Testis (tissue), 3 donors: Measurements from ENCODE around the gene SDK2. TPM values are rescaled to one million over a fixed set of nuclear protein-coding genes. Genes with fewer than 3 reads are reported as not detected.

Experiments used
- DNase-seq: peaks from one replicate; pipeline ENCODE4 v3.0.0-alpha.2; 2019
- H3K27ac ChIP-seq, 2 donors: fragments of 200-600 bp; sonication (generic); one replicate each; pipeline ENCODE4 v1.5.1; 2019
- H3K27me3 ChIP-seq: fragments of 200-600 bp; sonication (generic); one replicate; pipeline ENCODE4 v1.5.1; 2019
- H3K36me3 ChIP-seq: fragments of 200-600 bp; sonication (generic); one replicate; pipeline ENCODE4 v1.5.1; 2017; ENCODE audit warnings: low read depth; ENCODE audit errors: missing control alignments
- H3K4me1 ChIP-seq: fragments of 200-600 bp; sonication (generic); one replicate; pipeline ENCODE4 v1.5.1; 2019
- H3K4me3 ChIP-seq, 2 donors: fragments of 200-600 bp; sonication (generic); one replicate each; pipeline ENCODE4 v1.5.1; 2017 to 2019
- H3K9me3 ChIP-seq: fragments of 200-600 bp; sonication (generic); one replicate; pipeline ENCODE4 v1.5.1; 2017
- CTCF ChIP-seq, 3 experiments: fragments of 450-650 bp in 2 of 3; fragments of 200-600 bp in 1 of 3; sonication (generic) in 1 of 3; IDR thresholded peaks; one replicate each; pipeline ENCODE4 v1.5.1; 2016 to 2019; ENCODE audit warnings: antibody characterized with exemption in 3 of 3, mild to moderate bottlenecking in 2 of 3, moderate library complexity in 1 of 3
- POLR2A ChIP-seq: fragments of 450-650 bp; IDR thresholded peaks from one replicate; pipeline ENCODE4 v1.6.1; 2017; ENCODE audit warnings: antibody characterized with exemption, mild to moderate bottlenecking, moderate library complexity
- WGBS, 2 donors: methylation state at CpG; one replicate each; pipeline ENCODE4 v1.1.5; 2018; 5-methylcytosine and 5-hydroxymethylcytosine counted together
- intact Hi-C: fragments of 100-400 bp; cut with DNase I; formaldehyde crosslinking; loops from one replicate; pipeline ENCODE4 v1.15.1; 2023; ENCODE audit warnings: low total_unique reads
- polyA plus RNA-seq: library from polyadenylated mRNA; stranded (reverse); fragments of 350-450 nt; fragmentation: Illumina TruSeq; extraction: RNeasy Lipid Tissue Mini Kit (QIAGEN cat#74804); gene quantifications from one replicate; pipeline ENCODE4 v1.2.3, GENCODE V29; 2014; ENCODE audit warnings: low read depth, low replicate concordance; ENCODE audit not compliant: insufficient read depth
- total RNA-seq, 2 donors: library from RNA; depleted of rRNA; stranded (reverse); fragments of >200 nt; gene quantifications; one replicate each; pipeline ENCODE4 v1.2.3, GENCODE V29; 2016

The SDK2 gene
- total and polyA plus RNA-seq, 3 donors from 2014 or later: 36.9 to 63.4 (median 55.4) TPM

DNA sequence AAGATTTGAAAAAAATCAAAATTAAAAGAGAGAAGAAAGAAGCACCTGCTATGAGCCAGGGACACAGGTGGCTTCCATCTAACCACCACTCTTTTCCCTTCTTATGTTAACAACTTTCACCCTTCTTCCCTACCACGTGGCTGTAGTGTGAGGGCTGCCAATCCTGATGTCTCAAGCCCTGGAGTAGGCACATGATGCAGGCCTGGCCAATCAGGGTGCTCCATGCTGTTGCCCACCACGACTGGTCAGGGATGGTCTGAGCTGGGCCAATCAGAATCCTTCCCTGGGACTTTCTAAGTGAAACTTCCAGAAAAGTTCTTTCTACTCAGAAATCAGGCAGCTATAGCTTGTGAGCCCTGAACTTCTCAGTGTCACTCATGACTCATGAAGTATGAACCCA, 140.7 kb downstream of the SDK2 start:
- 42 to 65% methylated on average over 2 of the region's 2 CpGs for WGBS, 2 donors
- Histone ChIP-seq H3K4me1 (peaks cover 3% of the 10 kb centered on the region), H3K27me3 (no peaks in the 10 kb centered on the region), H3K27ac (no peak overlapping the region), H3K36me3 (no peaks in the 10 kb centered on the region), H3K9me3 (no peaks in the 10 kb centered on the region), H3K4me3 (no peak overlapping the region)
- intact Hi-C loops: no loop called here
- TF ChIP-seq CTCF (IDR thresholded peaks at IDR 0.05): no peak
- no peak for TF ChIP-seq POLR2A
- no peak for DNase-seq

DNA sequence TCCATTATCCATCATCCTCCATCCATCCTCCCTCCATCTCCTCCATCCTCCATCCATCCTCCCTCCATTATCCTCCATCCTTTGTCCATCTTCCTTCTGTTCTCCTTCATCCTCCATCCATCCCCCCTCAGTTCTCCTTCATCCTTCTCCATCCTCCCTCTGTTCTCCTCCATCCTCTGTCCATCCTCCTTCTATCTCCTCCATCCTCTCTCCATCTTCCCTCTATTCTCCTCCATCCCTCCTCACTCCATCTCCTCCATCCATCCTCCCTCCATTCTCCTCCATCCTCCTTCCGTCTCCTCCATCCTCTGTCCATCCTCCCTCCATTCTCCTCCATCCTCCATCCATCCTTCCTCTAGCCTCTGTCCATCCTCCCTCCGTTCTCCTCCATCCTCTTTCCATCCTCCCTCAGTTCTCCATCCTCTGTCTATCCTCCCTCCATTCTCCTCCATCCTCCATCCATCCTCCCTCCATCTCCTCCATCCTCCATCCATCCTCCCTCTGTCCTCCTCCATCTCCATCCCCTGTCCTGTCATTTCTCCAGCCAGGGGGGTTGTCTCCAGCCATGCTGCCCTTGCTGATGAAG, 143.7 kb downstream of the SDK2 start:
- no peak for DNase-seq
- Histone ChIP-seq H3K4me1 (peaks cover 9% of the 10 kb centered on the region), H3K36me3 (no peaks in the 10 kb centered on the region), H3K27ac (no peak overlapping the region), H3K27me3 (no peaks in the 10 kb centered on the region), H3K9me3 (no peaks in the 10 kb centered on the region), H3K4me3 (no peak overlapping the region)
- intact Hi-C loops: no loop called here
- TF ChIP-seq POLR2A (no peak), CTCF (IDR thresholded peaks at IDR 0.05) (no peak)
- WGBS, 2 donors: 44 to 72% methylated on average over 2 of the region's 2 CpGs

DNA sequence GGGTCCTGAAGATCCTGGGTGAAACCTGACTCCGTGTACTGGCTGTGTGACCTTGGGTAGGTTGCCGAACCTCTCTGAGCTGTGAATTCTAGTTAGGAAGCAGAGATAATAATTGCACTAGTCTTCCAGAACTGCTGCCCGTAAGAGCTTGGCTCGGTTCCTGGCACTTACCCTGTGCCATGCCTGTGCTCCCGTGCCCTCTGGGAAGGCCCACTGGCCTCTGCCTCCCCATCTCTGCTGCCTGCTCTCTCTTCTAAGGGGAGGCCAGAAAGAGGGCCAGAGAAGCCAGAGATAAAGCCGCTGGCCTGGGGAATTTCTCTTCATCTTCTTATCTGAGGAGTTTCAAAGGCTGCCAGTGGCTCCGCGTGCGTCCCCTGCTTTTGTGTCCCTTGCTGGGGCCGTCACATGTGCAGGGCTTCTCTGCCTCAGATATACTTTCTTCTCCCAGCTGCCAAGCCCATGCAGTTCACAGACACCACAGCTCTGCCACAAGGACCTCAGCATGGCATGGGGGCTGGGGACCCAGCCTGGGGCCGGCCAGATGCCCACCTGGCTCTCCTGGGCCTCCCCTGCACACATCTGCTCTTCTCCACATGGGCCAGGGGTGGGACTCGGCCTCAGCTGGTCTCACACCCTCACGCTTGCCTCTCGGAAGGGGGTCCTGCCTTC, 145.2 kb downstream of the SDK2 start:
- Histone ChIP-seq H3K4me1 (peaks cover 9% of the 10 kb centered on the region), H3K4me3 (no peak overlapping the region), H3K27ac (no peak overlapping the region), H3K27me3 (no peaks in the 10 kb centered on the region), H3K36me3 (no peaks in the 10 kb centered on the region), H3K9me3 (no peaks in the 10 kb centered on the region)
- 55 to 65% methylated on average over 13 to 14 of the region's 14 CpGs for WGBS, 2 donors
- TF ChIP-seq POLR2A (no peak), CTCF (IDR thresholded peaks at IDR 0.05) (no peak)
- peak; percentile 74 for DNase-seq
- intact Hi-C loops: no loop called here

GRCh38 chr17:73498176-73498575, 146.1 kb downstream of the SDK2 start:
- peaks cover 9% of the 10 kb centered on the region for H3K4me1 ChIP-seq
- no peak overlapping the region for H3K27ac ChIP-seq
- no peak overlapping the region for H3K4me3 ChIP-seq
- H3K36me3 ChIP-seq: no peaks in the 10 kb centered on the region
- H3K9me3 ChIP-seq: no peaks in the 10 kb centered on the region
- H3K27me3 ChIP-seq: no peaks in the 10 kb centered on the region
- 46 to 68% methylated on average over 8 of the region's 8 CpGs for WGBS, 2 donors
- TF ChIP-seq CTCF (IDR thresholded peaks at IDR 0.05) (no peak), POLR2A (no peak)
- no peak for DNase-seq
- intact Hi-C loops: no loop called here

GRCh38 chr17:73497721-73498120, 146.5 kb downstream of the SDK2 start:
- 70 to 83% methylated on average over 7 of the region's 7 CpGs for WGBS, 2 donors
- TF ChIP-seq CTCF (IDR thresholded peaks at IDR 0.05): no peak
- no peak for TF ChIP-seq POLR2A
- Histone ChIP-seq H3K27me3 (no peaks in the 10 kb centered on the region), H3K36me3 (no peaks in the 10 kb centered on the region), H3K9me3 (no peaks in the 10 kb centered on the region), H3K4me1 (peaks cover 9% of the 10 kb centered on the region), H3K27ac (no peak overlapping the region), H3K4me3 (no peak overlapping the region)
- no peak for DNase-seq
- intact Hi-C loops: no loop called here
